ENCODE results near the gene BCAN.

The BCAN gene

DNA sequence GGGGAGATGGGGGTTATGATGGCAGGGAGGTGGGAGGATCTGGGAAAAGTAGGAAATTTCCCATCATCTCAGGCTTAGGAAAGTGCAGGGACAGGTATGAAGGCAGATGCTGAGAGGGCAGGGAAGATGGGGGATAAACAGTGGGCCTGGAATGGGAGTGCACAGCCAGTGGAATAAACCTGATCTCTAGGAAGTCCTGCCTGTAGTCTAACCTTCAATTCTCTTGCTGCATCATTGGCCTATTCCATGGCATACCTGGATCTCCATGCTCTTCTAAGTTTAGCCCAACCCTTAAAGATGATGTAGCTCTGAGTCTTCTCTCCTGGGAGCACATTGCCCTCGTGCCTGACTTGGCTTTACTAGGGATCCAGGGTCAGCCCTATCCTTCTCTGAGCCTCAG, 2.7 kb downstream of the BCAN start:
- no peak for DNase-seq

DNA sequence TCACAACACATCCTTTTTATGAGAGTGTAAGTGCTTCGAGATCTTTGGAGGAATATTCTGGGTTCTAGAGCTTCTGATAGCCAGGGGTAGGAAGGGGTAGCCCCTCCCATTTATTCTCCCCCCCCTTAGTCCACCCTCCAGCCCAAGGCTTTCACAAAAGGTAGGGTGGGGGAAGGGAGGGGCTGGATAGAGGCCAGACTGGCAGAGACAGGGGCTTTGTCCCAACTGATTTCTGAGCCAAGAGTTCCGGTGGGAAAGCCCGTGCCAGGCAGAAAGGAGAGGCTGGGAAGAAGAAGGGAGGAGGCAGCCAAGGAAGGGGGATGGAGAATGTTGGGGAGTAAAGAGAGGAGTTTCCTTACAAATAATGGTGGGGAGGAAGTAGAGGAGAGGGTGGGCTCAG, 3.1 kb downstream of the BCAN start:
- no peak for DNase-seq

DNA sequence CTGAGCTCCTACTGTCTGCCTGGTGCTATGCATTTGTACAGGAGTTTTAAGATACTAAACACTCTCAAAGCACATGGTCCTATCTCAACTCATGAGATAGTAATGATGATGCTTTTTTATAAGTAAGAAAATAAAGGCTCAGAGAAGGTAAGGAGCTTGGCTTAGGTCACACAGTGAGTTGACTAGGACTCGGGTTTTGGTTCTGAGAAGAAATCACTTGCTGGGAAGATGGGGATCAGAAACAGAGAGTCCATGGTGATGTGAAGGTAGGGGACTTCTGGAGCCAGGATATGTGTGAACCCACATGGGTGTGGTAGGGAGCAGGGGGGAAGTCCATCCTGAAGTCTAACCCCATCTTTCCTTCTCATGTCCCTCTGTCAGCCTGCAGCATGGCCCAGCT, 3.7 kb downstream of the BCAN start:
- DNase-seq, result no peak

DNA sequence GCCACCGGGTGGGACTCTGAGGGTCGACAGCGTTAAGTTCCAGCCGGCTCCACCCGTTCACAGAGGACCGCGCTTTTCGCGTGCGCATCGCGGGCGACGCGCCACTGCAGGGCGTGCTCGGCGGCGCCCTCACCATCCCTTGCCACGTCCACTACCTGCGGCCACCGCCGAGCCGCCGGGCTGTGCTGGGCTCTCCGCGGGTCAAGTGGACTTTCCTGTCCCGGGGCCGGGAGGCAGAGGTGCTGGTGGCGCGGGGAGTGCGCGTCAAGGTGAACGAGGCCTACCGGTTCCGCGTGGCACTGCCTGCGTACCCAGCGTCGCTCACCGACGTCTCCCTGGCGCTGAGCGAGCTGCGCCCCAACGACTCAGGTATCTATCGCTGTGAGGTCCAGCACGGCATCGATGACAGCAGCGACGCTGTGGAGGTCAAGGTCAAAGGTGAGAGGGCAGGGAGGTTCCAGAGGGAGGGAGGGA, 4.9 kb downstream of the BCAN start:
- no peak for DNase-seq

DNA sequence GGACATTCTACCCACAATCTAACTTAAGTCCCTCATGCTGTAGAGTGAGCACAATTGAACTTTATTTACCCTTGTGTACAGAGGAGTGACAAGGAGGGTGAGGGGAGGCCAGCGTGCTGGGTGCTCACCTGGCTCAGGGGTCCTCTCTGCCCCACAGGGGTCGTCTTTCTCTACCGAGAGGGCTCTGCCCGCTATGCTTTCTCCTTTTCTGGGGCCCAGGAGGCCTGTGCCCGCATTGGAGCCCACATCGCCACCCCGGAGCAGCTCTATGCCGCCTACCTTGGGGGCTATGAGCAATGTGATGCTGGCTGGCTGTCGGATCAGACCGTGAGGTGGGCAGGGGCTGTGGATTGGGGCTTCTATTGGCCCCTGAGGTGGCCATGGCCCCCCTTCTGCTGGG, 5.4 kb downstream of the BCAN start:
- no peak for DNase-seq

DNA sequence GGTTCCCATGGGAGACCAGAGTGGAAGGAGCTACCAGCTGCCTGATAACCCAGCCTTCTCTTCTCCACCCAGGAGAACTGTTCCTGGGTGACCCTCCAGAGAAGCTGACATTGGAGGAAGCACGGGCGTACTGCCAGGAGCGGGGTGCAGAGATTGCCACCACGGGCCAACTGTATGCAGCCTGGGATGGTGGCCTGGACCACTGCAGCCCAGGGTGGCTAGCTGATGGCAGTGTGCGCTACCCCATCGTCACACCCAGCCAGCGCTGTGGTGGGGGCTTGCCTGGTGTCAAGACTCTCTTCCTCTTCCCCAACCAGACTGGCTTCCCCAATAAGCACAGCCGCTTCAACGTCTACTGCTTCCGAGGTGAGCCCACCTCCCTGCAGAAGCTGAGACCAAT, 6.6 kb downstream of the BCAN start:
- no peak for DNase-seq

DNA sequence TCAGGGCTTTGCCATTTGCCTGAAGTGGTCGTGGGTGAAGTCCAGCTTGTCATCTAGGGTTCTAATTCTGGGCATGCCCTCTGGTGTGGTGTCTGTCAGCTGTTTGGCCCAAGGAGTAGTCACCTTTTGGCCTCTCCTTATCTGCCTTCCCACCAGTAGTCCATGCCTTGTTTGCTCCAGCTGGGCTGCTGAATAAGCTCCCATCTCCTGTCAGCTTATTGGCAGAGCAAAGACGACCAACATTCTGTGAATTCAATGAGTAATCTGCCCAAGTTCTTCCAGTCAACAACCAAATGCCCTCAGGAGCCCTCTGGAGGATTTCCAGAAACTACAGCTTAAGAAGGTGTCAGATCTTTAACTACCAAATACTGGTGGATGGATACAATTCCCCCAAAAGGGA, 7.0 kb downstream of the BCAN start:
- no peak for DNase-seq

DNA sequence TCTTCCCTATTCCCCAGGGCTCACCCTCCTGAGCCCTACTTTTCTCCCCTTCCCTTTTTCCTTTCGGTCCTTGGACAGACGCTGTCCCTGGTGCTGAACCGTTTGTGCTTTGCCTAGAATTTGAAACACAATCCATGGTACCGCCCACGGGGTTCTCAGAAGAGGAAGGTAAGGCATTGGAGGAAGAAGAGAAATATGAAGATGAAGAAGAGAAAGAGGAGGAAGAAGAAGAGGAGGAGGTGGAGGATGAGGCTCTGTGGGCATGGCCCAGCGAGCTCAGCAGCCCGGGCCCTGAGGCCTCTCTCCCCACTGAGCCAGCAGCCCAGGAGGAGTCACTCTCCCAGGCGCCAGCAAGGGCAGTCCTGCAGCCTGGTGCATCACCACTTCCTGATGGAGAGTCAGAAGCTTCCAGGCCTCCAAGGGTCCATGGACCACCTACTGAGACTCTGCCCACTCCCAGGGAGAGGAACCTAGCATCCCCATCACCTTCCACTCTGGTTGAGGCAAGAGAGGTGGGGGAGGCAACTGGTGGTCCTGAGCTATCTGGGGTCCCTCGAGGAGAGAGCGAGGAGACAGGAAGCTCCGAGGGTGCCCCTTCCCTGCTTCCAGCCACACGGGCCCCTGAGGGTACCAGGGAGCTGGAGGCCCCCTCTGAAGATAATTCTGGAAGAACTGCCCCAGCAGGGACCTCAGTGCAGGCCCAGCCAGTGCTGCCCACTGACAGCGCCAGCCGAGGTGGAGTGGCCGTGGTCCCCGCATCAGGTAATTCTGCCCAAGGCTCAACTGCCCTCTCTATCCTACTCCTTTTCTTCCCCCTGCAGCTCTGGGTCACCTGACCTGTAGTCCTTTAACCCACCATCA, 10.4 kb downstream of the BCAN start:
- no peak for DNase-seq

DNA sequence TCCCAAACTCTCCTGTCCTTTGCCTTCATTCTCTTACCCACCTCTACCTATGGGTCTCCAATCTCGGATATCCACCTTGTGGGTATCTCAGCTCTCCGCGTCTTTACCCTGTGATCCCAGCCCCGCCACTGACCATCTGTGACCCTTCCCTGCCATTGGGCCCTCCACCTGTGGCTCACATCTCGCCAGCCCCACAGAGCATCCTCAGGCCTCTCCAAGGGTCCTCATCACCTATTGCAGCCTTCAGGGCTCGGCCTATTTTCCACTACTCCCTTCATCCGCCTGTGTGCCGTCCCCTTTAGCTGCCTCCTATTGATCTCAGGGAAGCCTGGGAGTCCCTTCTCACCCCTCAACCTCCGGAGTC, 11.1 kb downstream of the BCAN start:
- DNase-seq, result no peak

DNA sequence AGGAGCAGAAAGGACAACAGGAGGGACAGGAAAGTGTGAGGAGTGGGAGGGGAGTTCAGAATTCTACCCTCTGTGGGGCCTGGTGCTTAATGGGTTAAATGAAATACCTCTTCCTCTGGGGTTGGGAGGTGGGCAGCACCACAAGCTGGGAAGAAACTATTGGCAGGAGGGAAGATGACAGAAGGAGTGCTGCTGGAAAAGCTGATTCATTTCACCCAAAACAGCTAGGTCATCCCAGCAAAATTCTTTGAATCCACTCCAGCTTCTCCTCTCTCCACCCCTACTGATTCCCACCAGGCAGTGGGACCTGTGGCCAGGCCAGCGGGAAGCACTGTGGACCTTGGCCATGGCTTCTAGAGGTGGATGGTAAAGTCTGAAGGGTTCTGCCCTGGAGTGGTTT, 12.8 kb downstream of the BCAN start:
- no peak for DNase-seq

DNA sequence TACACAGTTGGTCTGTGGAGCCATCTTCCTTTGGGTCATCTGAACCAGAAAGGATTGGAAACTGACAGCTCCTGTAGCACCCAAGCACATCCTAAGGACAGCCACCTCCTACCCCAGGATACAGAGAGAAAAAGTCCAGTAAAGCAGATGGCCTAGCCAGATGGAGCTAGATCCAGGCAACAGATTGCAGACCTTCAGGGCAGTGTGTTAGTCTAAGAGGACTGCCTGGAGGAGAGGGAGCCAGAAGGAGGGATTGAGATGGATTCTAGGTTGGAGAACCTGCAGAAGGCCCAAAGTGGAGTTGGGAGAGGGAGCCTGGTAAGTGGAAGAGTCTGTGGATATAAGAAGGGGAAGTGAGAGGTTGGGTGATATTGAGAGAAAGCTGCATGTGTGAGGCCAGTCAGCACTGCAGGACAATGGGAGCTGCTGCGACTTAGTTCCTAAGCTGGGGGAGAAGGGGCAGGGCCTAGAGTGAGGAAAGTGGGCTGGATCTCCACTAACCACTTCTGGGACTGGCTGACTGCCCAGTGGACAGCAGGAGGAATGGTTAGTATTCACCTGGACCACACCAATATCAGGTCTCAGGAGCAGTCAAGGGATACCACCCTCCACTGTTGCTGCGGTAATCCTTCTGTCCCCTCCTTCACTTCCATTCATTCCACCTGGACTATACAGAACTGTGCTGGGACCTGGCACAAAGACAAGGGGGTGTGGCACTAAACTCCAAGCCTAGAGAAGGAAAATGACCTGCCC, 13.4 kb downstream of the BCAN start:
- DNase-seq, result no peak

DNA sequence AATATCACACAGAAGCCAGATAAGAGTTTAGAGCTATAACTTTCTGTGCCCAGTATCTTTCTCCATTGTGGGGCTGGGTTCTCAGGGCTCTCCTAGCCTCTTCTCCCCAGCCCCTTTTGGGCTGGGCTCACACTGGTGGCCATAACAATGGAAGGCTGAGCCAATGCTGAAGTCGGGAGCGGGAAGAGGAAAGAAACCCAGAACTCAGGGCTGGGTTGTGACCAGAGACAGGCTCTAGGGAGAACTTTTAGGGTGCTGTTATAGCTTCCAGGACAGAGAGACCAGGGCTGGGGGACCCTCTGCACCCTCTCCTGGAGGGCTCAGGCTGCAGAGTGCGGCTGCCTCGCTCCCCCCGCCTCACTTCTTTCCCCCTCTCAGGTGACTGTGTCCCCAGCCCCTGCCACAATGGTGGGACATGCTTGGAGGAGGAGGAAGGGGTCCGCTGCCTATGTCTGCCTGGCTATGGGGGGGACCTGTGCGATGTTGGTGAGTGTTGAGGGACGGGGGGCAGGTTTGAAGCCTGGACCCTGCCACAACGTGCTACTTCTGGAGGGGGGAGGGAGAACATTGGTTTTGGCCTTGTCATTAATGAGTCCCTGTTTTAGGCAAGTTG, 14.1 kb downstream of the BCAN start:
- DNase-seq, result no peak

DNA sequence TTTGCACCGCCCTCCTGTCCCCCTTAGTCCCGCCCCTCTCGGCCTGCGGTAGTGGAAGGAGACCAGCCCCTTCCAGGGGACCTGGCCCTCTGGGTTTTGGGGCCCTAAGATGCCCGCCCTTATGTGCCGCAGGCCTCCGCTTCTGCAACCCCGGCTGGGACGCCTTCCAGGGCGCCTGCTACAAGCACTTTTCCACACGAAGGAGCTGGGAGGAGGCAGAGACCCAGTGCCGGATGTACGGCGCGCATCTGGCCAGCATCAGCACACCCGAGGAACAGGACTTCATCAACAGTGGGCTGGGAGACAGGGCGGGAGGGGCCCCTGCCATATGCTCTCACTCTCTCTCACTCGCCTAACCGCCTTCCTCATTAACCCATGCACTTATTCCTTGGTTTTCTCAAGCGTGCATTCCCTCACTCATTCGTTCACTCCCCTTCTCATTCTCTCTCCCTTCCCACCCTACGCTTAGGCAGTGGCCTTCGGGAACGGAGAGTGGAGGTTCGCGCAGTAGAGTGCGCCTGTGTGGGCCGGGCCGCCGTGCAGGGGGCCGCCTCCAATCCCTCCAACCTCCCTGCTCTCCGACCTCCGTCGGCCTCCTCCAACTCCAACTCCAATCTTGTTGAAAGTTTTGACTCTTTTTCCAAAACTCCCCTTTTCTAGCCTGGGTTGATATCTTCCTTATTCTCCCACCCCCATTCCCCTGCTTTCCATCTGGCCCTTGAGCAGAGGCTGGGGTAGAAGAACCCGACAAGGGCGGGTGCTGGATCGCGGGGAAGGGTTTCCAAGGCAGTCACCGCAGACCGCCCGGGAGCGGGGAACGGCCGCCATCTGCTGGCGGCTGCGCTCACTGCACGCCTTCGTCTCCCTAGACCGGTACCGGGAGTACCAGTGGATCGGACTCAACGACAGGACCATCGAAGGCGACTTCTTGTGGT, 15.2 kb downstream of the BCAN start:
- peak; percentile 80 for DNase-seq

DNA sequence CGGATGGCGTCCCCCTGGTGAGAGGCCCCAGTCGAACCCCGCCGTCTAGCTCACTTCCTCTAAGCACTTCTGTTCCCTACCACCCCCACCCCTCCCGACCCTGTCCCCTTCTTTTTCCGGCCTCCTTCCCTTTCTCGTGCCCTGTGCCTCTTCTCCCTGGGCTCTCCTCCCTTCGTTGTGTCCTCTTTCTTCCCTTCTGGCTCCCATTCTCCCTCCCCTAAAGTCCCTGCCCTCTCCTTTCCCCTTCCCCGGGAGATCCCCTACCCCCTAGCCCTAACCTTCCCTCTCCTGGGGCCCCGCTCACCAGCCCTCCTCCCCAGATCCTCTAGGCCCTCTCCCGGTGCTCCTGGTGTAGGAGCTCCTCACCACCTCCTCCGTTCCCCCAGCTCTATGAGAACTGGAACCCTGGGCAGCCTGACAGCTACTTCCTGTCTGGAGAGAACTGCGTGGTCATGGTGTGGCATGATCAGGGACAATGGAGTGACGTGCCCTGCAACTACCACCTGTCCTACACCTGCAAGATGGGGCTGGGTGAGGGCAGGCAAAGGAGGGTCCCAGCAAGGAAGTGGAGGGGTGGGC, 15.9 kb downstream of the BCAN start:
- no peak for DNase-seq

DNA sequence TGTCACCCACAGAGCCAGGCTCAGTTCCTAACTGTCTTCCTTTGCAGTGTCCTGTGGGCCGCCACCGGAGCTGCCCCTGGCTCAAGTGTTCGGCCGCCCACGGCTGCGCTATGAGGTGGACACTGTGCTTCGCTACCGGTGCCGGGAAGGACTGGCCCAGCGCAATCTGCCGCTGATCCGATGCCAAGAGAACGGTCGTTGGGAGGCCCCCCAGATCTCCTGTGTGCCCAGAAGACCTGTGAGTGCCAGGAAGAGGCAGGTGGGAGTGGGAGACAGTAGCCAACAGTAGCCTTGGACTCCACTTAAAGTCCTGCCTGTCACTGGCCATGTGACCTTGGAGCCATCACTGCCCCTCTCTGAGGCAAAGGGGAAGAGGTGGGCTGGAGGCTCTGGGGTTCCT, 16.6 kb downstream of the BCAN start:
- DNase-seq, result no peak

DNA sequence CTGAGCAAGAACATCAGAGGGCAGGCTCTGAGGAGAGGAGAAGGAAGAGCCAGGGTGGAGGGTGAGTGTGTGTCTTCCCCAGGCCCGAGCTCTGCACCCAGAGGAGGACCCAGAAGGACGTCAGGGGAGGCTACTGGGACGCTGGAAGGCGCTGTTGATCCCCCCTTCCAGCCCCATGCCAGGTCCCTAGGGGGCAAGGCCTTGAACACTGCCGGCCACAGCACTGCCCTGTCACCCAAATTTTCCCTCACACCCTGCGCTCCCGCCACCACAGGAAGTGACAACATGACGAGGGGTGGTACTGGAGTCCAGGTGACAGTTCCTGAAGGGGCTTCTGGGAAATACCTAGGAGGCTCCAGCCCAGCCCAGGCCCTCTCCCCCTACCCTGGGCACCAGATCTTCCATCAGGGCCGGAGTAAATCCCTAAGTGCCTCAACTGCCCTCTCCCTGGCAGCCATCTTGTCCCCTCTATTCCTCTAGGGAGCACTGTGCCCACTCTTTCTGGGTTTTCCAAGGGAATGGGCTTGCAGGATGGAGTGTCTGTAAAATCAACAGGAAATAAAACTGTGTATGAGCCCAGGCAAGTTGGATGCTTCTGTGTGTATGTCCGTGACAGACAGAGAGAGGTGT, 17.1 kb downstream of the BCAN start:
- no peak for DNase-seq

DNA sequence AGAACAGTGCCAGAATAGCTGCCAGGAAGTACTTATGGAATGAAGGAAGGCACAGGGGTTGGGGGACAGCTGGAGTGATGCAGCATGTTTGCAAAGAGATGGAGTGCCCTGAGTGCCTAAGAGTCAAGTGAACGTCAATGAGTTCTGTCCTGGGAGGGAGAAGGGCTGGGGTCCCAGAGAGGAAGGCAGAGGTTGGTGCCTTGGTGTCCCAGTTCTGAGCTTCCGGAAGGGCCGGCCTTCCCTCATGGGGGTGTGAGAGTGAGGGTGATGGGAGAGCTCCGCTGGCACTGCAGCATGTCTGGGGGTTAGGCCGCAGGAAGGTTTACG, 17.7 kb downstream of the BCAN start:
- no peak for DNase-seq

DNA sequence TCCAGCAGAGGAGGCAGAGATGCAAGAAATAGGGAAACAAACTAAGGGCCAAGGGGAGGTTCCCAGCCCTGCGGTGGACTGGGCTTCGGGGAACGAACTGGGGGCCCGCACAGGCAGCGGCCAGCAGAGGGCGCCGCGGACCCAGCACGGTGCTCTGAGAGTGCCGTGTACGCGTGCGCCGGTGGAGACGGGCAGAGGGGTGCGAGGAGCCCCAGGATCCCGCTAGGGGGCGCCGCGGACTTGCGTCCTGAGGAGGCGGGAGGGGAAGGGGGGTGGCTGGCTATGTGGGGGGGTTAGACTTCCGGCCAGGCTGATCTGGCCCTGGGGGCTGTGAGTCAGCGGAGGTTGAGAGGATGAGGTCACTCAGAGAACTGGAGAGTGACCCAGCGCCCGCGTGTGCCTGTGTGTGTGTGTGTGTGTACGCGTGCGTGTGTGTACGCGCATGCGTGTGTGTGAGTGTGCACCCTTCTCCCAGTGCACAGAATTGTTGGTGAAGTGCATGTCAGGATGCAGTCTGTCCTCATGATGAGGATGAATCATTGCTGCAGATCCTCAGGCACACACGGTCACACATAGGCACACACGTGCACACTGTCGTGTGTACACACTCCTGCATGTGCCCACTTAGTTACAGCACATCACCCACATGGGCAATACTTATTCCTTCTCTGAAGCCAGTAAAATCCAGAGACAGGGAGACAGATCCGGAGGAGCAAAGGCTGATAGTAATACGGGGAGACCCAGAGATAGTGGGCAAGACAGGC, 18.3 kb downstream of the BCAN start:
- peak; percentile 92 for DNase-seq

DNA sequence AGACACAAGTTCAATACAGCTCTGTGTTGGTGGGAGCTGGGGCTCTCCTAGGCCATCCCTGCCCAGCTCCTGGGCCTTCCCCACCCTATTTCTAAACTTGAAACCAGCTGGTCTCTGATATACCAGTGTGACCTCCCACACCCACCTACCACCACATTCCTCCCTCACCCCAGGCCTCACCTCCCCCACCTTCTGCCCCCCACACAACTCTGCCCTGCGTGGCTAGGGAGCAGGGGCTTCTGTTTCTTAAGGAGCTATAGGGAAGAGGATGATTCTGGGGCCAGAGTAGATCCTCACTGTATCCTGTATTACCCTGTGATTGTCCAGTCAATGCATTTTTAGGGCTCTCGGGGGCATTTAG, 18.8 kb downstream of the BCAN start:
- no peak for DNase-seq

DNA sequence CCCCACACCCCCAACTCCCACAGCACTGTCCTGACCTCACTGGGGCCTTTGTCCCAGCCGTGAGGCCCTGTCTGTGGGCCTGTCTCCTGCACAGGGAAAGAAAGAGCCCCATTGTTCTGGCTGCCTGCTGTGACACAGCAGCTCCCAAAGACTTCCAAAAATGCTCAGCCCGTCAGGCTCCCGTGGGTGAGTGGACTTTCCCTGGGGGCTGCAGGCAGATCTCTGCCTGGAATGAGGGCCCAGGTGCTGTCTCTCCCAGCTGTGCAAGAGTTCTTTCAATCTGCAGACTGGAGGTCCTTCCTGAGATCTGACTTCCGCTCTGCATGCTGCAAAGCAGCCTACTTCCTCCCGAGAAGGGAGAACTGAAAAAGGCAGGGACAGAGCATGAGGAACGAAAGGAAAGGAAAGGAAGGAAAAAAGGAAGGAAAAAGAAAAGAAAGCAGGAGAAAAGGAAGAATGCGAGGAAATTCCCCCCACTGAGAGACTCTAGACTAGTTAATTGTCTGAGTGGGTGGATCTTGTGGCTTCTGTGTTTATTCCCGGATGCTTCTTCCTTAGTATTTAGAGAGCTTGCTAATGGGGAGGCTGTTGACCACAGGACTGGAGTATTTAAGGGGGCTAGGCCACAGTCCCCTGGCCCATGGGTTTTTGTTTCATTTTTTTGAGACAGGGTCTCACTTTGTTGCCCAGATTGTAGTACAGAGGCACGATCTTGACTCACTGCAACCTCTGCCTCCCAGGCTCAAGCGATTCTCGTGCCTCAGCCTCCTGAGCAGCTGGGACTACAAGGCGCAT, 20.3 kb downstream of the BCAN start:
- DNase-seq, result no peak

DNA sequence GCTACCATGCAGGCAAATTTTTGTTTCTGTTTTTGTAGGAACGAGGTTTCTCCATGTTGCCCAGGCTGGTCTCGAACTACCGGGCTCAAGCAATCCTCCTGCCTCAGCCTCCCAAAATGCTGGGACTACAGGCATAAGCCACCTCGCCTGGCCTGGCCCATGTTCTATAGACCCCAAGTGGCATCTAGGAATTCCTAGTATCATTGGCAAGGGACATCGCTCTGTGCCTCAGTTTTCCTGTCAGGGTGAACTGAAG, 20.8 kb downstream of the BCAN start:
- no peak for DNase-seq
